Thyroid gland (tissue), 4 donors: ENCODE results near the gene HNRNPM. TPM values are rescaled to one million over a fixed set of nuclear protein-coding genes. Genes with fewer than 3 reads are reported as not detected.

ENCODE experiments used
- DNase-seq, 2 donors: peaks; one replicate each; pipeline ENCODE4 v3.0.0-alpha.2; 2019
- H3K27ac ChIP-seq, 3 donors: fragments of 200-600 bp; sonication (generic); 1 replicate in 2 of 3; 2 replicates in 1 of 3; pipeline ENCODE4 v1.5.1; 2016 to 2019; ENCODE audit warnings: mild to moderate bottlenecking in 1 of 3, moderate library complexity in 1 of 3
- H3K27me3 ChIP-seq: fragments of 200-600 bp; sonication (generic); one replicate; pipeline ENCODE4 v1.5.1; 2019
- H3K36me3 ChIP-seq, 2 donors: fragments of 200-600 bp; sonication (generic); one replicate each; pipeline ENCODE4 v1.5.1; 2016 to 2019
- H3K4me1 ChIP-seq, 2 donors: fragments of 200-600 bp; sonication (generic); one replicate each; pipeline ENCODE4 v1.5.1; 2017 to 2019
- H3K4me3 ChIP-seq, 3 donors: fragments of 200-600 bp; sonication (generic); replicated peaks in 1 of 3; 1 replicate in 2 of 3; 2 replicates in 1 of 3; pipeline ENCODE4 v1.5.1; 2016; ENCODE audit warnings: mild to moderate bottlenecking in 1 of 3
- H3K9me3 ChIP-seq: fragments of 200-600 bp; sonication (generic); one replicate; pipeline ENCODE4 v1.5.1; 2017
- CTCF ChIP-seq, 6 experiments: fragments of 200-600 bp in 3 of 6; fragments of 450-650 bp in 3 of 6; sonication (generic) in 3 of 6; IDR thresholded peaks; one replicate each; pipeline ENCODE4 v1.5.1; 2016 to 2019; ENCODE audit warnings: antibody characterized with exemption in 6 of 6, mild to moderate bottlenecking in 2 of 6, inconsistent platforms in 1 of 6, moderate library complexity in 1 of 6
- POLR2A ChIP-seq, 2 donors: fragments of 450-650 bp; IDR thresholded peaks; one replicate each; pipeline ENCODE4 v1.6.1; 2017; ENCODE audit warnings: antibody characterized with exemption in 2 of 2, mild to moderate bottlenecking in 2 of 2, moderate library complexity in 1 of 2
- WGBS, 2 donors: methylation state at CpG; one replicate each; pipeline ENCODE4 v1.1.5; 2017; 5-methylcytosine and 5-hydroxymethylcytosine counted together
- intact Hi-C: fragments of 100-400 bp; cut with DNase I; formaldehyde crosslinking; loops from one replicate; pipeline ENCODE4 v1.15.1; 2023
- total RNA-seq, 4 donors: library from RNA; depleted of rRNA; stranded (reverse); fragments of >200 nt; gene quantifications; one replicate each; pipeline ENCODE4 v1.2.3, GENCODE V29; 2016

HNRNPM gene
- total RNA-seq, 4 donors from 2014 or later, result 79.3 to 138 (median 97.2) TPM

- Histone ChIP-seq H3K27me3 (no peaks in the 10 kb centered on the region), H3K36me3 (peaks cover 50 to 54% of the 10 kb centered on the region in 2 donors), H3K27ac (no peak overlapping the region), H3K9me3 (no peaks in the 10 kb centered on the region), H3K4me1 (peaks cover 18 to 36% of the 10 kb centered on the region in 2 donors), H3K4me3 (no peak overlapping the region)
- TF ChIP-seq CTCF (IDR thresholded peaks at IDR 0.05) (no peak), POLR2A (IDR thresholded peaks at IDR 0.05) (no peak)
- 97% methylated on average over 11 of the region's 11 CpGs for WGBS, 2 donors
- DNase-seq, result no peak
- intact Hi-C loops, result no loop called here
Observed at GRCh38 chr19:8482696-8483095, 37.9 kb downstream of the HNRNPM start.

- H3K9me3 ChIP-seq, result no peaks in the 10 kb centered on the region
- TF ChIP-seq CTCF (IDR thresholded peaks at IDR 0.05), result no peak
- no peak for TF ChIP-seq POLR2A (IDR thresholded peaks at IDR 0.05)
- H3K27me3 ChIP-seq, result no peaks in the 10 kb centered on the region
- peaks cover 18 to 31% of the 10 kb centered on the region in 2 donors for H3K4me1 ChIP-seq
- H3K36me3 ChIP-seq, result peaks cover 50 to 59% of the 10 kb centered on the region in 2 donors
- no peak for DNase-seq
- intact Hi-C loops, result no loop called here
- WGBS, 2 donors, result 78 to 81% methylated on average over 8 of the region's 8 CpGs
- H3K27ac ChIP-seq, result no peak overlapping the region
- H3K4me3 ChIP-seq, result no peak overlapping the region
Observed at GRCh38 chr19:8483165-8483564, 38.4 kb downstream of the HNRNPM start.

GRCh38 chr19:8484331-8484894 lies 39.6 kb downstream of the HNRNPM start:
- H3K27ac ChIP-seq, result no peak overlapping the region
- peaks cover 16 to 24% of the 10 kb centered on the region in 2 donors for H3K4me1 ChIP-seq
- no peaks in the 10 kb centered on the region for H3K27me3 ChIP-seq
- H3K36me3 ChIP-seq, result peaks cover 56 to 68% of the 10 kb centered on the region in 2 donors
- no peak for DNase-seq
- 92 to 93% methylated on average over 17 to 18 of the region's 18 CpGs for WGBS, 2 donors
- no peaks in the 10 kb centered on the region for H3K9me3 ChIP-seq
- TF ChIP-seq CTCF (IDR thresholded peaks at IDR 0.05) (no peak), POLR2A (IDR thresholded peaks at IDR 0.05) (no peak)
- intact Hi-C loops, result no loop called here
- no peak overlapping the region for H3K4me3 ChIP-seq

GRCh38 chr19:8485561-8486371 lies 41.0 kb downstream of the HNRNPM start:
- no peak overlapping the region for H3K27ac ChIP-seq
- no peak for DNase-seq
- TF ChIP-seq POLR2A (IDR thresholded peaks at IDR 0.05) (no peak), CTCF (IDR thresholded peaks at IDR 0.05) (no peak)
- H3K4me3 ChIP-seq, result no peak overlapping the region
- H3K4me1 ChIP-seq, result peaks cover 17 to 22% of the 10 kb centered on the region in 2 donors
- H3K27me3 ChIP-seq, result no peaks in the 10 kb centered on the region
- H3K36me3 ChIP-seq, result peaks cover 56 to 68% of the 10 kb centered on the region in 2 donors
- intact Hi-C loops, result no loop called here
- no peaks in the 10 kb centered on the region for H3K9me3 ChIP-seq
- WGBS, 2 donors, result 98% methylated on average over 31 to 45 of the region's 62 CpGs

GRCh38 chr19:8486661-8487136 lies 41.9 kb downstream of the HNRNPM start:
- H3K27me3 ChIP-seq, result no peaks in the 10 kb centered on the region
- H3K9me3 ChIP-seq, result no peaks in the 10 kb centered on the region
- peaks cover 56 to 68% of the 10 kb centered on the region in 2 donors for H3K36me3 ChIP-seq
- no peak overlapping the region for H3K27ac ChIP-seq
- 90% methylated on average over 15 to 16 of the region's 16 CpGs for WGBS, 2 donors
- TF ChIP-seq POLR2A (IDR thresholded peaks at IDR 0.05), result no peak
- TF ChIP-seq CTCF (IDR thresholded peaks at IDR 0.05), result no peak
- no peak overlapping the region for H3K4me3 ChIP-seq
- intact Hi-C loops, result no loop called here
- DNase-seq, result no peak
- H3K4me1 ChIP-seq, result peaks cover 12 to 13% of the 10 kb centered on the region in 2 donors
